Thoracic aorta (tissue), 2 donors: ENCODE data around the gene ILDR2. TPM values are rescaled to one million over a fixed set of nuclear protein-coding genes. Genes with fewer than 3 reads are reported as not detected.

Experiments used
- ATAC-seq: fragments of 150-250 bp; one replicate; pipeline ENCODE4 v1.8.0; 2017; ENCODE audit warnings: low read depth; ENCODE audit not compliant: insufficient number of reproducible peaks, low FRiP score
- DNase-seq: peaks from one replicate; pipeline ENCODE4 v3.0.0-alpha.2; 2020; ENCODE audit warnings: low spot score
- H3K27ac ChIP-seq, 2 donors: fragments of 200-600 bp; sonication (generic); 1 replicate in 1 of 2; 2 replicates in 1 of 2; pipeline ENCODE4 v1.5.1; 2016; ENCODE audit warnings: mild to moderate bottlenecking in 2 of 2, moderate library complexity in 2 of 2
- H3K27me3 ChIP-seq: fragments of 200-600 bp; sonication (generic); replicated peaks from 2 replicates; pipeline ENCODE4 v1.6.0; 2016; ENCODE audit warnings: mild to moderate bottlenecking; ENCODE audit not compliant: insufficient read depth
- H3K36me3 ChIP-seq: fragments of 200-600 bp; sonication (generic); one replicate; pipeline ENCODE4 v1.5.1; 2016
- H3K4me1 ChIP-seq, 2 donors: fragments of 200-600 bp; sonication (generic); 1 replicate in 1 of 2; 2 replicates in 1 of 2; pipeline versions ENCODE4 v1.5.1 to v1.6.0; 2016; ENCODE audit warnings: low read depth in 2 of 2, mild to moderate bottlenecking in 1 of 2; ENCODE audit not compliant: control insufficient read depth in 1 of 2
- H3K4me3 ChIP-seq: fragments of 200-600 bp; sonication (generic); 2 replicates; pipeline ENCODE4 v1.5.1; 2016; ENCODE audit warnings: mild to moderate bottlenecking
- H3K9me3 ChIP-seq: fragments of 200-600 bp; sonication (generic); 2 replicates; pipeline ENCODE4 v1.5.1; 2016
- total RNA-seq, 2 donors: library from RNA; depleted of rRNA; stranded (reverse); fragments of >200 nt; gene quantifications; one replicate each; pipeline versions ENCODE4 v1.1.0 to v1.2.3, GENCODE V29; 2016
- TF ChIP-seq, protein P1 (sequence below): fragments of 200-600 bp; sonication (generic); IDR thresholded peaks from one replicate; pipeline ENCODE4 v1.5.1; 2019; ENCODE audit warnings: antibody characterized with exemption

Gene ILDR2
- total RNA-seq, 2 donors from 2014 or later = 0.85 TPM; not detected in 1

DNA sequence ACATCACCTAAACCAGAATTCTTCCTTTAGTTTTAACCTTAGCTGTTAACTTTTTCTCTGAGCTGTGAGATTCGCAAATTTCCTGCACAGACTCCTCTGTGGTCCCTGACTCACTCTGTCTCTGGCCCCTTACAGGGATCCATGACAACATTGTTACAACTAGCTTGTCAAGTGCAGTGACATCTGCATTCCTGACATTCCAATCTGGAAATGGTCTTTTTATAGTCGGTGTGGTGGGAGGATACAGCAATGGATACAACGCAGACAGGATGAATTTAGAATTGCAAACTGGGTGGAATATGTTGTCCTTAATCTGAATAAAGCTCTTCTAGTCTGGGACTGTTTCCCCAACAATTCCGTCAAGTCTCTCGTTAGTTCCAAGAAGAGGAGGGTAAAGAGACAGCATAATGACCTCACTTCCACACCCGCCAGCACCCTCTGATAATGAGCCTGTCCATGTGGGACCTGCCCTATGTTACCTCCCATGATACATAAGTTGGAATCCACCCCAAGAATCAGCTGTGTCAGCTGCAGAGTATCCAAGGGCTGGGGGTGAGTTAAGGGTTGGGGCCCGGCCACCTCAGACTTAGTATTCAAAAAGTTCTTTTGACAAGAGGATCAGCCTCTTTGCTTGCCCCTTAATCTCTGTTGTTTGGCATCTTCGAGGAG, 49.4 kb downstream of the ILDR2 start:
- H3K27me3 ChIP-seq = no peaks in the 10 kb centered on the region
- H3K27ac ChIP-seq = no peak overlapping the region
- ATAC-seq = no peak
- no peaks in the 10 kb centered on the region for H3K4me1 ChIP-seq
- H3K4me3 ChIP-seq = no peak overlapping the region
- TF ChIP-seq, protein P1, sequence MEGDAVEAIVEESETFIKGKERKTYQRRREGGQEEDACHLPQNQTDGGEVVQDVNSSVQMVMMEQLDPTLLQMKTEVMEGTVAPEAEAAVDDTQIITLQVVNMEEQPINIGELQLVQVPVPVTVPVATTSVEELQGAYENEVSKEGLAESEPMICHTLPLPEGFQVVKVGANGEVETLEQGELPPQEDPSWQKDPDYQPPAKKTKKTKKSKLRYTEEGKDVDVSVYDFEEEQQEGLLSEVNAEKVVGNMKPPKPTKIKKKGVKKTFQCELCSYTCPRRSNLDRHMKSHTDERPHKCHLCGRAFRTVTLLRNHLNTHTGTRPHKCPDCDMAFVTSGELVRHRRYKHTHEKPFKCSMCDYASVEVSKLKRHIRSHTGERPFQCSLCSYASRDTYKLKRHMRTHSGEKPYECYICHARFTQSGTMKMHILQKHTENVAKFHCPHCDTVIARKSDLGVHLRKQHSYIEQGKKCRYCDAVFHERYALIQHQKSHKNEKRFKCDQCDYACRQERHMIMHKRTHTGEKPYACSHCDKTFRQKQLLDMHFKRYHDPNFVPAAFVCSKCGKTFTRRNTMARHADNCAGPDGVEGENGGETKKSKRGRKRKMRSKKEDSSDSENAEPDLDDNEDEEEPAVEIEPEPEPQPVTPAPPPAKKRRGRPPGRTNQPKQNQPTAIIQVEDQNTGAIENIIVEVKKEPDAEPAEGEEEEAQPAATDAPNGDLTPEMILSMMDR = no peak
- no peaks in the 10 kb centered on the region for H3K36me3 ChIP-seq
- no peak for DNase-seq
- no peaks in the 10 kb centered on the region for H3K9me3 ChIP-seq

DNA sequence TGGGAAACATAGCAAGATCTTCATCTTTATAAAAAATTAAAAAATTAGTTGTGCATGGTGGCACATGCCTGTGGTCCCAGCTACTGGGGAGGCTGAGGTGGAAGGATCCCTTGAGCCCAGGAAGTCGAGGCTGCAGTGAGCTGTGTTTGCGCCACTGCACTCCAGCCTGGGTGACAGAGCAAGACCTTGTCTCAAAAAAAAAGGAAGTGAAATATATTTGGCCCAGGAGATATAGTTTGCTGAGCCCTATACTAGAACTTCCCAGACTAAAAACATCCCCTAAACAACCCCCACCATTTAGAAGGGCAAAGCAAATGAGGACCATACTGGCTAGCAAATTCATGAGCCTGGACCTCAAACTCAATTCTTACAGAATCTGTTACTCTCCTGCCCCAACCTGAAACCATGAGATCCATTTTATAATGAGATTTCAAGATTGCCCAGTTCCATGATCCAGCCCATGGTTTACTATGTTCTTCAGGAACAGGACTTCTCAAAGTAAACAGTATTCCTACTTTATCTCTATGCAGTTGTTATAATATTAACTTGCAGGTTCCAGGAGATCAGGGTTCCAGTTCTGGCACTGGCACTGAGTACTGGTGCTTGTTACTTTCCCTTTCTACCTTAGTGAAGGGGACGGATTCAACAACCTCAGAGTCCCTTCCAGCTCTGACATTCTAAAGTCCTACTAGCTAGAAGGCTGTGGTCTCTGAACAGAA, 50.4 kb downstream of the ILDR2 start:
- no peak overlapping the region for H3K27ac ChIP-seq
- TF ChIP-seq, protein P1 = no peak
- no peaks in the 10 kb centered on the region for H3K9me3 ChIP-seq
- no peak for DNase-seq
- no peak for ATAC-seq
- no peaks in the 10 kb centered on the region for H3K36me3 ChIP-seq
- no peaks in the 10 kb centered on the region for H3K27me3 ChIP-seq
- H3K4me1 ChIP-seq = peaks cover 0 to 6% of the 10 kb centered on the region in 2 donors
- no peak overlapping the region for H3K4me3 ChIP-seq

DNA sequence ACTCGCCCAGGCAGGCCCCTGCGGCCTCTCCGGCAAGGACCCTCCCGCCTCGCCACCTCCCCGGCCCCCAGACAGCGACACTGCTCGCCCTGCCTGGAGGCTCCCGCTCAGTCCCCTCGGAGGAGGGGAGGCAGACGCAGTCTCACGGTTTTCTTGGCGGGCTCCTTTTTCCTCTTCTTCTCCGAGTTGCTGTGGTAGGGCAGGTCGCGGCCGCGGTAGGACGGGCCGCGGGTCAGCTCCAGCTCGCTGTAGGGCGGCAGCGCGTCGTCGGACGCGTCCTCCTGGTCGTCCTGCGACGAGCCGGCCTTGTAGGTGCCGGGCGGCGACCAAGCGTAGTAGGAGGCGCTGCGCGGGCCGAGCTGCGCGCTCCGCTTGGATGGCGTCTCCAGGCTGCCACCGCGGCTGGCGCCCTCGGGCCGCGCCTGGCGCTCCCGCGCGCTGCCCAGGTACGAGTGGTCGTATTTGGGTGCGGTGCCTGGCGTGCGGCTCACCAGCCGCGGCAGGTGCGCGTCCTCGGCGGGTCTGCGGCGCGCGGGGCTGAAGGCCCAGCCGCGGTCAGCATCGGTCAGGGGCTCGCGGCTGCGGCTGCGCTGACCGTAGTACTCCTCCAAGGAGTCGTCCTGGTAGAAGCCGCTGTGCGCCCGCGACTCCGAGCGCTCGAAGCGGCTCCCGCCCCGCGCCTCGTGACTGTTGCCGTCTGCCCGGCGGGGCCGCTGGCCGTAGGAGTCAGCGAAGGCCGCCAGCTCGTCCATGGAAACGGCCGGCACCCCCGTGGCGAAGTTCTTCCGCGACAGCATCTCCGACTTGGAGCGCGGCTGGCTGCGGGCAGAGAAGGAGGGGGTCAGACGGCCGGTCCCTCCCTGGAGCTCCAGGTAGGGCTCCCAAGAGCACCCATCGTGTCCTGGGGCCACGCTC, 54.5 kb downstream of the ILDR2 start:
- peaks cover 0 to 6% of the 10 kb centered on the region in 2 donors for H3K4me1 ChIP-seq
- H3K27ac ChIP-seq = no peak overlapping the region
- TF ChIP-seq, protein P1 = no peak
- DNase-seq = no peak
- peak overlapping the region; percentile 64 for H3K4me3 ChIP-seq
- no peak for ATAC-seq
- H3K27me3 ChIP-seq = no peaks in the 10 kb centered on the region
- no peaks in the 10 kb centered on the region for H3K9me3 ChIP-seq
- no peaks in the 10 kb centered on the region for H3K36me3 ChIP-seq

DNA sequence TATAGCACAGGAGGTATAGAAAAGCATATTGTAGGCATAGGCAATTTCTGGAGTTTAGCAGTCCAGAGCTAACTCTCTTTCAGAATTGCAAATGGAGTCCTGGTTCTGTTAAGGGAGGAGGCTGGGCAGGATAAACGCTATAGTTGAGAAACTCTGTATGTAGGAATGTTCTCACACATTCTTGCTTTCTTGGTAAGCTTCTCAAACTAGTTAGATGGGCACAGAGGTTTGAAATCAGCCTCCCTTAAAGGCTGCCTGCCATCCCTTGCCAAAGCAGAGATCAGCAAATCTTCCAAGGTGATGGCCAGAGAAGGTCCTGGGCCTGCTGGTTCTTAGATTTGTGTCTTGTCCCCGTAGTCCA, 56.4 kb downstream of the ILDR2 start:
- ATAC-seq = no peak
- no peak overlapping the region for H3K4me3 ChIP-seq

More for the DNA sequence above, 56.4 kb downstream of the ILDR2 start:
- Histone ChIP-seq H3K9me3 (no peaks in the 10 kb centered on the region), H3K27ac (no peak overlapping the region), H3K4me1 (peaks cover 0 to 6% of the 10 kb centered on the region in 2 donors), H3K36me3 (no peaks in the 10 kb centered on the region), H3K27me3 (no peaks in the 10 kb centered on the region)
- DNase-seq = no peak
- TF ChIP-seq, protein P1 = no peak
